Esophagus muscularis mucosa (tissue), 4 donors: ENCODE results near the gene PRSS36.

ENCODE experiments used
- EP300 ChIP-seq: sonication (generic); formaldehyde crosslinking; IDR thresholded peaks from one replicate; pipeline ENCODE4 v1.6.1; 2017; ENCODE audit warnings: antibody characterized with exemption
- POLR2A ChIP-seq: fragments of 450-650 bp; IDR thresholded peaks from one replicate; pipeline ENCODE4 v1.6.1; 2017; ENCODE audit warnings: antibody characterized with exemption, moderate library complexity, mild to moderate bottlenecking, low read depth
- POLR2AphosphoS5 ChIP-seq, 2 donors: sonication (generic); formaldehyde crosslinking; IDR thresholded peaks; one replicate each; pipeline ENCODE4 v1.6.1; 2017; ENCODE audit warnings: antibody characterized with exemption in 2 of 2
- TF ChIP-seq, protein P1 (sequence below), 3 experiments: fragments of 200-600 bp in 2 of 3; fragments of 450-650 bp in 1 of 3; sonication (generic) in 2 of 3; IDR thresholded peaks; one replicate each; pipeline ENCODE4 v1.5.1; 2017 to 2019; ENCODE audit warnings: antibody characterized with exemption in 3 of 3, mild to moderate bottlenecking in 2 of 3, moderate library complexity in 1 of 3

DNA sequence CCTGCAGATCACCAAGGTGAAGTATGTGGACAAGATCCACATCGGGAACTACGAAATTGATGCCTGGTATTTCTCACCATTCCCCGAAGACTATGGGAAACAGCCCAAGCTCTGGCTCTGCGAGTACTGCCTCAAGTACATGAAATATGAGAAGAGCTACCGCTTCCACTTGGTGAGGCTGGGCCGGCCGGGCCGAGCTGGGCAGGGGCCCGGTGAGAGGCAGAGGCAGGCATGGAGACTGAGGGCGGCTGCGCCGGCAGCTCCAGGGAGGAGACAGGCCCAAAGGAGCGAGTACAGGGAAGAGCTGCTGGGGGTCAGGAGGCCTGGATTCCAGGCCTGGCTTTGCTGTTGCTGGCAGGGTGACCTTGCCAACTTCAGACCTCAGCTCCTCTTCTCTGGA is 22.7 kb downstream of the PRSS36 start:
- TF ChIP-seq, protein P1, sequence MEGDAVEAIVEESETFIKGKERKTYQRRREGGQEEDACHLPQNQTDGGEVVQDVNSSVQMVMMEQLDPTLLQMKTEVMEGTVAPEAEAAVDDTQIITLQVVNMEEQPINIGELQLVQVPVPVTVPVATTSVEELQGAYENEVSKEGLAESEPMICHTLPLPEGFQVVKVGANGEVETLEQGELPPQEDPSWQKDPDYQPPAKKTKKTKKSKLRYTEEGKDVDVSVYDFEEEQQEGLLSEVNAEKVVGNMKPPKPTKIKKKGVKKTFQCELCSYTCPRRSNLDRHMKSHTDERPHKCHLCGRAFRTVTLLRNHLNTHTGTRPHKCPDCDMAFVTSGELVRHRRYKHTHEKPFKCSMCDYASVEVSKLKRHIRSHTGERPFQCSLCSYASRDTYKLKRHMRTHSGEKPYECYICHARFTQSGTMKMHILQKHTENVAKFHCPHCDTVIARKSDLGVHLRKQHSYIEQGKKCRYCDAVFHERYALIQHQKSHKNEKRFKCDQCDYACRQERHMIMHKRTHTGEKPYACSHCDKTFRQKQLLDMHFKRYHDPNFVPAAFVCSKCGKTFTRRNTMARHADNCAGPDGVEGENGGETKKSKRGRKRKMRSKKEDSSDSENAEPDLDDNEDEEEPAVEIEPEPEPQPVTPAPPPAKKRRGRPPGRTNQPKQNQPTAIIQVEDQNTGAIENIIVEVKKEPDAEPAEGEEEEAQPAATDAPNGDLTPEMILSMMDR (IDR thresholded peaks at IDR 0.05): no peak
- TF ChIP-seq POLR2AphosphoS5 (IDR thresholded peaks at IDR 0.05) (no peak), EP300 (no peak), POLR2A (no peak)
